Measurements from ENCODE around the gene SLC25A25.
"Not testable (repeated sequence)": the region's sequence is repeated elsewhere in the genome, so short reads cannot be mapped to it uniquely, and the experiment has no call there.

SLC25A25 gene

GRCh38 chr9:128106940-128107467, 39.0 kb downstream of the SLC25A25 start:
- DNase-seq (ENCODE audit: low read depth), result no peak
- no peak for TF ChIP-seq CTCF (IDR thresholded peaks at IDR 0.05; ENCODE audit: low read depth, low read length, missing control alignments)
- no peak overlapping the region for H3K4me3 ChIP-seq (ENCODE audit: low read depth, low read length)

- no peak for TF ChIP-seq CTCF (IDR thresholded peaks at IDR 0.05; ENCODE audit: low read depth, low read length, missing control alignments)
- H3K4me3 ChIP-seq (ENCODE audit: low read depth, low read length), result no peak overlapping the region
- DNase-seq (ENCODE audit: low read depth), result no peak
Observed at GRCh38 chr9:128107468-128108268, 39.6 kb downstream of the SLC25A25 start.

GRCh38 chr9:128108269-128109049, 40.4 kb downstream of the SLC25A25 start:
- DNase-seq (ENCODE audit: low read depth), result no peak
- no peak overlapping the region for H3K4me3 ChIP-seq (ENCODE audit: low read depth, low read length)
- TF ChIP-seq CTCF (IDR thresholded peaks at IDR 0.05; ENCODE audit: low read depth, low read length, missing control alignments), result no peak

GRCh38 chr9:128109050-128109709, 41.1 kb downstream of the SLC25A25 start:
- TF ChIP-seq CTCF (IDR thresholded peaks at IDR 0.05; ENCODE audit: low read depth, low read length, missing control alignments), result no peak

GRCh38 chr9:128111726-128112125, 43.7 kb downstream of the SLC25A25 start:
- DNase-seq (ENCODE audit: low read depth); H3K4me3 ChIP-seq (ENCODE audit: low read depth, low read length): not testable (repeated sequence)

More at GRCh38 chr9:128109050-128109709, 41.1 kb downstream of the SLC25A25 start:
- H3K4me3 ChIP-seq (ENCODE audit: low read depth, low read length), result no peak overlapping the region
- DNase-seq (ENCODE audit: low read depth), result no peak

- no peak overlapping the region for H3K4me3 ChIP-seq (ENCODE audit: low read depth, low read length)
- DNase-seq (ENCODE audit: low read depth), result no peak
- no peak for TF ChIP-seq CTCF (IDR thresholded peaks at IDR 0.05; ENCODE audit: low read depth, low read length, missing control alignments)
Observed at GRCh38 chr9:128113526-128114325, 45.7 kb downstream of the SLC25A25 start.

All from GM12864 (cell line).